DMS79 treated with DMSO at 0.1 percent for 48 hours (cell line): ENCODE results near the gene LRATD1.

Experiments used
- DNase-seq: peaks from one replicate; lab custom pipeline; 2025; lab: John Stamatoyannopoulos, UW

LRATD1 gene

GRCh38 chr2:14633461-14634181 lies 1.1 kb downstream of the LRATD1 start:
- peak; percentile 48 for DNase-seq

- DNase-seq = no peak
Observed at GRCh38 chr2:14634182-14634488, 1.6 kb downstream of the LRATD1 start.

GRCh38 chr2:14634489-14635390 lies 2.2 kb downstream of the LRATD1 start:
- peak; percentile 66 for DNase-seq

- peak; percentile 96 for DNase-seq
Observed at GRCh38 chr2:14635391-14635871, 2.9 kb downstream of the LRATD1 start.

GRCh38 chr2:14638488-14638887 lies 6.0 kb downstream of the LRATD1 start:
- DNase-seq = no peak

GRCh38 chr2:14641116-14641515 lies 8.6 kb downstream of the LRATD1 start:
- DNase-seq = no peak

GRCh38 chr2:14642499-14642898 lies 10.0 kb downstream of the LRATD1 start:
- no peak for DNase-seq

GRCh38 chr2:14647714-14648113 lies 15.2 kb downstream of the LRATD1 start:
- DNase-seq = peak; percentile 20

GRCh38 chr2:14650066-14650465 lies 17.5 kb downstream of the LRATD1 start:
- DNase-seq = no peak

- no peak for DNase-seq
Observed at GRCh38 chr2:14654835-14655282, 22.3 kb downstream of the LRATD1 start.

GRCh38 chr2:14656146-14656545 lies 23.6 kb downstream of the LRATD1 start:
- DNase-seq = no peak

GRCh38 chr2:14661163-14661562 lies 28.6 kb downstream of the LRATD1 start:
- DNase-seq = no peak

GRCh38 chr2:14673351-14673875 lies 40.9 kb downstream of the LRATD1 start:
- DNase-seq = no peak

- no peak for DNase-seq
Observed at GRCh38 chr2:14675489-14675888, 43.0 kb downstream of the LRATD1 start.

GRCh38 chr2:14676371-14676770 lies 43.9 kb downstream of the LRATD1 start:
- DNase-seq = no peak

GRCh38 chr2:14677039-14677438 lies 44.5 kb downstream of the LRATD1 start:
- DNase-seq = no peak

GRCh38 chr2:14678761-14679160 lies 46.2 kb downstream of the LRATD1 start:
- no peak for DNase-seq

- DNase-seq = no peak
Observed at GRCh38 chr2:14681608-14682007, 49.1 kb downstream of the LRATD1 start.
